GM12878 (cell line): ENCODE measurements around the gene ABCG4. TPM values are rescaled to one million over a fixed set of nuclear protein-coding genes. Genes with fewer than 3 reads are reported as not detected.
A peak's percentile ranks its signal among the peaks of the same experiment; 100 is the strongest.

Experiments
- BHLHE40 ChIP-seq, 2 experiments: fragments of 450-650 bp in 1 of 2; IDR thresholded peaks; 2 replicates each; pipeline ENCODE4 v1.6.1; 2011 to 2017; ENCODE audit warnings: low read depth in 2 of 2, borderline replicate concordance in 1 of 2, improper control_type of control experiment in 1 of 2, low read length in 1 of 2, mild to moderate bottlenecking in 1 of 2
- CBFB ChIP-seq: IDR thresholded peaks from 2 replicates; pipeline ENCODE4 v1.6.1; 2016; ENCODE audit warnings: antibody characterized with exemption, low read depth
- CBX5 ChIP-seq: sonication (generic); IDR thresholded peaks from 2 replicates; pipeline ENCODE4 v1.6.1; 2016; ENCODE audit warnings: low read depth, moderate library complexity, mild to moderate bottlenecking, inconsistent platforms
- FOXM1 ChIP-seq: IDR thresholded peaks from 2 replicates; pipeline ENCODE4 v1.6.1; 2012; ENCODE audit warnings: low read depth, mild to moderate bottlenecking, inconsistent platforms, low read length, moderate library complexity
- GATAD2B ChIP-seq: fragments of 450-650 bp; conservative IDR thresholded peaks from 2 replicates; pipeline ENCODE4 v1.6.1; 2017; ENCODE audit warnings: low read depth, mild to moderate bottlenecking, moderate library complexity
- IKZF1 ChIP-seq: fragments of 450-650 bp; conservative IDR thresholded peaks from 2 replicates; pipeline ENCODE4 v1.6.1; 2017; ENCODE audit warnings: antibody characterized with exemption, mild to moderate bottlenecking
- KLF5 ChIP-seq: fragments of 450-650 bp; IDR thresholded peaks from 2 replicates; pipeline ENCODE4 v1.6.1; 2014; ENCODE audit warnings: mild to moderate bottlenecking; ENCODE audit not compliant: partially characterized antibody
- MXI1 ChIP-seq: fragments of 150-350 bp; IDR thresholded peaks from 2 replicates; pipeline ENCODE4 v1.6.1; 2011; ENCODE audit warnings: low read depth, mild to moderate bottlenecking, inconsistent platforms, low read length, improper control_type of control experiment
- MYB ChIP-seq: fragments of 150-350 bp; IDR thresholded peaks from 2 replicates; pipeline ENCODE4 v1.6.1; 2014; ENCODE audit warnings: mild to moderate bottlenecking, low read depth, low read length, borderline replicate concordance
- NFXL1 ChIP-seq: fragments of 450-650 bp; IDR thresholded peaks from 2 replicates; pipeline ENCODE4 v1.6.1; 2017; ENCODE audit warnings: antibody characterized with exemption, mild to moderate bottlenecking, borderline replicate concordance
- PAX8 ChIP-seq: fragments of 450-650 bp; IDR thresholded peaks from 2 replicates; pipeline ENCODE4 v1.6.1; 2017; ENCODE audit warnings: mild to moderate bottlenecking, moderate library complexity
- PBX3 ChIP-seq: IDR thresholded peaks from 2 replicates; pipeline ENCODE4 v1.6.1; 2011; ENCODE audit warnings: mild to moderate bottlenecking, low read depth, low read length, moderate library complexity; ENCODE audit not compliant: insufficient replicate concordance
- RAD21 ChIP-seq: IDR thresholded peaks from 2 replicates; pipeline ENCODE4 v1.6.1; 2011; ENCODE audit warnings: mild to moderate bottlenecking, low read depth, low read length, moderate library complexity; ENCODE audit not compliant: insufficient read depth
- RB1 ChIP-seq: fragments of 450-650 bp; formaldehyde crosslinking; IDR thresholded peaks from 2 replicates; pipeline ENCODE4 v1.6.1; 2017; ENCODE audit warnings: mild to moderate bottlenecking, borderline replicate concordance
- SMAD1 ChIP-seq: fragments of 450-650 bp; IDR thresholded peaks from 2 replicates; pipeline ENCODE4 v1.6.1; 2018; ENCODE audit warnings: mild to moderate bottlenecking, low read depth; ENCODE audit not compliant: partially characterized antibody
- SMAD5 ChIP-seq: IDR thresholded peaks from 2 replicates; pipeline ENCODE4 v1.6.1; 2016; ENCODE audit warnings: antibody characterized with exemption, low read depth
- SREBF1 ChIP-seq: IDR thresholded peaks from 2 replicates; pipeline ENCODE4 v1.6.1; 2012; ENCODE audit warnings: mild to moderate bottlenecking, low read length
- SUPT20H ChIP-seq: IDR thresholded peaks from 2 replicates; pipeline ENCODE4 v1.6.1; 2011; ENCODE audit warnings: low read depth, mild to moderate bottlenecking, low read length, moderate library complexity, borderline replicate concordance; ENCODE audit not compliant: control insufficient read depth
- YBX1 ChIP-seq: fragments of 450-650 bp; IDR thresholded peaks from 2 replicates; pipeline ENCODE4 v1.6.1; 2016; ENCODE audit warnings: antibody characterized with exemption
- polyA plus RNA-seq, 11 experiments: library from polyadenylated mRNA; depleted of rRNA in 4 of 11; unstranded in 6 of 11; stranded (reverse) in 5 of 11; fragments of >200 nt; fragmentation: Nextera tagmentation in 4 of 11; fragmentation: Illumina TruSeq in 1 of 11; extraction: Ambion mirVana in 4 of 11; extraction: Trizol in 1 of 11; gene quantifications; 1 replicate in 1 of 11; 2 replicates in 10 of 11; pipeline versions ENCODE4 v1.2.1 to v1.2.3, GENCODE V29; 2011 to 2016; ENCODE audit warnings: inconsistent platforms in 2 of 11, missing spikeins in 2 of 11, low read depth in 1 of 11
- total RNA-seq, 4 experiments: library from RNA; depleted of rRNA in 3 of 4; stranded (reverse); fragments of >200 nt in 3 of 4; fragmentation: Illumina TruSeq in 1 of 4; extraction: Trizol in 1 of 4; gene quantifications; 2 replicates each; pipeline versions ENCODE4 v1.2.1 to v1.2.3, GENCODE V29; 2013 to 2021
- TF ChIP-seq, protein P1 (sequence below): fragments of 450-650 bp; IDR thresholded peaks from 2 replicates; pipeline ENCODE4 v1.6.1; 2017; ENCODE audit warnings: mild to moderate bottlenecking
- TF ChIP-seq, protein P2 (sequence below): fragments of 450-650 bp; formaldehyde crosslinking; IDR thresholded peaks from 2 replicates; pipeline ENCODE4 v1.4.0; 2022; ENCODE audit warnings: mild to moderate bottlenecking, moderate library complexity
- TF ChIP-seq, protein P3 (sequence below): fragments of 150-350 bp; IDR thresholded peaks from 2 replicates; pipeline ENCODE4 v1.6.1; 2014; ENCODE audit warnings: mild to moderate bottlenecking, low read depth, low read length

The ABCG4 gene
- total and polyA plus RNA-seq, 10 of the 15 experiments (the other 5 are each of a cell fraction or from before 2014, with no cell fraction given), result not detected

DNA sequence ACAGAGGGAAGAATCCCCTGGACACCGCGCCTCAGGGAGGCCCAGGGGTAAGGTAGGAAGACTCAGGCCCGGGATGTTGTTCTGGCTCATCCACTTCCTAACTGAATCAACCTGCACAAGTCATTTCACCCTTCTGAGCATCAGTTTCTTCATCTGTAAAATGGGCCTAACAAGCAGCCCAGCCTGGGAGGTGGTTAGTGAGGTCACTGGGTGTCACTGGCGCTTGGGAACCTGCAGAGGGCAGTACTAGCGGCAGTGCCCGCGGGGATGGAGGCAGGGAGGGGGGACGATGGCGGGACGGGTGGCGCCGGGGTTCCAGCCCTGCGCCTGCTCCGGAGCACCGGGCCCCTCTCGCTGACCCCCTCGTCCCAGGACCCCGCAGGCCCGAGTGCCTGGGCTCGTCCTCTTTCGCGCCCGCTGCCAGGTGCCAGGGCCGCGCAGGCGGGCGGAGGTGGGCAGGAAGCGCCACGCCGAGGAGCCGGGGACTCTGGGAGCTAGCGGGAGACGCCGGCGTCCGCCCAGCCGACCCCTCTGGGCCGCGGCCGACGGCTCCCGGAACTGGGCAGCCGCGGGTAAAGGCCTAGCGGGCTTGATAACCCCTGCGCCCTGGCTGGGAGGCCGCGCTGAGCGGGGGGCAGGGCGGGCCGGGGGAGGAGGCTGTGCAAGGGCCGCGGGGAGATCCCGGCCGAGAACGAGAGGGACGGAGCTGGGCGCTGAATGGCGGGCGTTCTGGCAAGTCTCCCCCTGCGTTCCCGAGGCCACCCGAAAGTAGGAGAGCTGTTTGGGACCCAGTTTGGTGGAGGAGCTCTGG is 19.8 kb downstream of the ABCG4 start, which contains the start of gene NLRX1 (continued):
- TF ChIP-seq KLF5, result no peak
- TF ChIP-seq, protein P1, sequence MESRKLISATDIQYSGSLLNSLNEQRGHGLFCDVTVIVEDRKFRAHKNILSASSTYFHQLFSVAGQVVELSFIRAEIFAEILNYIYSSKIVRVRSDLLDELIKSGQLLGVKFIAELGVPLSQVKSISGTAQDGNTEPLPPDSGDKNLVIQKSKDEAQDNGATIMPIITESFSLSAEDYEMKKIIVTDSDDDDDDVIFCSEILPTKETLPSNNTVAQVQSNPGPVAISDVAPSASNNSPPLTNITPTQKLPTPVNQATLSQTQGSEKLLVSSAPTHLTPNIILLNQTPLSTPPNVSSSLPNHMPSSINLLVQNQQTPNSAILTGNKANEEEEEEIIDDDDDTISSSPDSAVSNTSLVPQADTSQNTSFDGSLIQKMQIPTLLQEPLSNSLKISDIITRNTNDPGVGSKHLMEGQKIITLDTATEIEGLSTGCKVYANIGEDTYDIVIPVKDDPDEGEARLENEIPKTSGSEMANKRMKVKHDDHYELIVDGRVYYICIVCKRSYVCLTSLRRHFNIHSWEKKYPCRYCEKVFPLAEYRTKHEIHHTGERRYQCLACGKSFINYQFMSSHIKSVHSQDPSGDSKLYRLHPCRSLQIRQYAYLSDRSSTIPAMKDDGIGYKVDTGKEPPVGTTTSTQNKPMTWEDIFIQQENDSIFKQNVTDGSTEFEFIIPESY, result 0 out of 2 replicates have a peak, but pooled peaks have one; percentile 30
- no peak for TF ChIP-seq PAX8
- TF ChIP-seq PBX3, result no peak
- no peak for TF ChIP-seq NFXL1
- TF ChIP-seq, protein P2, sequence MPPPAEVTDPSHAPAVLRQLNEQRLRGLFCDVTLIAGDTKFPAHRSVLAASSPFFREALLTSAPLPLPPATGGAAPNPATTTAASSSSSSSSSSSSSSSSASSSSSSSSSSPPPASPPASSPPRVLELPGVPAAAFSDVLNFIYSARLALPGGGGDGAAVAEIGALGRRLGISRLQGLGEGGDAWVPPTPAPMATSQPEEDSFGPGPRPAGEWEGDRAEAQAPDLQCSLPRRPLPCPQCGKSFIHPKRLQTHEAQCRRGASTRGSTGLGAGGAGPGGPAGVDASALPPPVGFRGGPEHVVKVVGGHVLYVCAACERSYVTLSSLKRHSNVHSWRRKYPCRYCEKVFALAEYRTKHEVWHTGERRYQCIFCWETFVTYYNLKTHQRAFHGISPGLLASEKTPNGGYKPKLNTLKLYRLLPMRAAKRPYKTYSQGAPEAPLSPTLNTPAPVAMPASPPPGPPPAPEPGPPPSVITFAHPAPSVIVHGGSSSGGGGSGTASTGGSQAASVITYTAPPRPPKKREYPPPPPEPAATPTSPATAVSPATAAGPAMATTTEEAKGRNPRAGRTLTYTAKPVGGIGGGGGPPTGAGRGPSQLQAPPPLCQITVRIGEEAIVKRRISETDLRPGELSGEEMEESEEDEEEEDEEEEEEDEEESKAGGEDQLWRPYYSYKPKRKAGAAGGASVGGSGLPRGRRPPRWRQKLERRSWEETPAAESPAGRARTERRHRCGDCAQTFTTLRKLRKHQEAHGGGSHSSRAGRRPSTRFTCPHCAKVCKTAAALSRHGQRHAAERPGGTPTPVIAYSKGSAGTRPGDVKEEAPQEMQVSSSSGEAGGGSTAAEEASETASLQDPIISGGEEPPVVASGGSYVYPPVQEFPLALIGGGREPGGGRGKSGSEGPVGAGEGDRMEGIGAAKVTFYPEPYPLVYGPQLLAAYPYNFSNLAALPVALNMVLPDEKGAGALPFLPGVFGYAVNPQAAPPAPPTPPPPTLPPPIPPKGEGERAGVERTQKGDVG (CRISPR knock-in tag), result no peak
- TF ChIP-seq, protein P3, sequence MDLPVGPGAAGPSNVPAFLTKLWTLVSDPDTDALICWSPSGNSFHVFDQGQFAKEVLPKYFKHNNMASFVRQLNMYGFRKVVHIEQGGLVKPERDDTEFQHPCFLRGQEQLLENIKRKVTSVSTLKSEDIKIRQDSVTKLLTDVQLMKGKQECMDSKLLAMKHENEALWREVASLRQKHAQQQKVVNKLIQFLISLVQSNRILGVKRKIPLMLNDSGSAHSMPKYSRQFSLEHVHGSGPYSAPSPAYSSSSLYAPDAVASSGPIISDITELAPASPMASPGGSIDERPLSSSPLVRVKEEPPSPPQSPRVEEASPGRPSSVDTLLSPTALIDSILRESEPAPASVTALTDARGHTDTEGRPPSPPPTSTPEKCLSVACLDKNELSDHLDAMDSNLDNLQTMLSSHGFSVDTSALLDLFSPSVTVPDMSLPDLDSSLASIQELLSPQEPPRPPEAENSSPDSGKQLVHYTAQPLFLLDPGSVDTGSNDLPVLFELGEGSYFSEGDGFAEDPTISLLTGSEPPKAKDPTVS, result 0 out of 2 replicates have a peak, but pooled peaks have one; percentile 33
- TF ChIP-seq YBX1, result no peak
- TF ChIP-seq SUPT20H, result no peak
- peak; percentile 83 for TF ChIP-seq IKZF1
- TF ChIP-seq CBFB, result no peak
- TF ChIP-seq SMAD1, result no peak
- peak; percentile 94 for TF ChIP-seq GATAD2B
- no peak for TF ChIP-seq MYB
- peak; percentile 35 to 57; a peak in 3 of 4 replicates for TF ChIP-seq BHLHE40 (IDR thresholded peaks at IDR 0.05; ENCODE audit: borderline replicate concordance in 1 of 2, low read depth in 2 of 2, low read length in 1 of 2)
- peak; percentile 88; the same call in 1 of the 2 replicates for TF ChIP-seq RB1
- TF ChIP-seq MXI1, result no peak
- TF ChIP-seq SREBF1, result no peak
- no peak for TF ChIP-seq FOXM1
- TF ChIP-seq RAD21, result peak; percentile 56
- no peak for TF ChIP-seq CBX5
- TF ChIP-seq SMAD5, result no peak
